GM12892 (cell line): ENCODE results near the gene THAP5. TPM values are rescaled to one million over a fixed set of nuclear protein-coding genes. Genes with fewer than 3 reads are reported as not detected.
A peak's percentile ranks its signal among the peaks of the same experiment; 100 is the strongest.

Source experiments
- DNase-seq: peaks from one replicate; pipeline ENCODE4 v3.0.0; 2011; ENCODE audit not compliant: insufficient read length
- FAIRE-seq: peaks from 2 replicates; lab custom pipeline; 2011; peaks lifted over from hg19 to GRCh38; lab: Jason Lieb, UNC
- POLR2A ChIP-seq: IDR thresholded peaks from 2 replicates; pipeline ENCODE4 v1.6.1; 2011; ENCODE audit warnings: low read depth, low read length, control low read depth
- POLR2AphosphoS5 ChIP-seq: IDR thresholded peaks from 2 replicates; pipeline ENCODE4 v1.6.1; 2011; ENCODE audit warnings: low read depth, low read length, control low read depth
- TAF1 ChIP-seq: IDR thresholded peaks from 2 replicates; pipeline ENCODE4 v1.6.1; 2011; ENCODE audit warnings: low read depth, mild to moderate bottlenecking, control low read depth, low read length, borderline replicate concordance
- polyA plus RNA-seq: library from polyadenylated mRNA; unstranded; fragments of >200 nt; gene quantifications from one replicate; pipeline ENCODE4 v1.2.1, GENCODE V29; 2012; ENCODE audit warnings: missing spikeins, inconsistent platforms; ENCODE audit not compliant: missing spikeins

THAP5 gene, protein sequence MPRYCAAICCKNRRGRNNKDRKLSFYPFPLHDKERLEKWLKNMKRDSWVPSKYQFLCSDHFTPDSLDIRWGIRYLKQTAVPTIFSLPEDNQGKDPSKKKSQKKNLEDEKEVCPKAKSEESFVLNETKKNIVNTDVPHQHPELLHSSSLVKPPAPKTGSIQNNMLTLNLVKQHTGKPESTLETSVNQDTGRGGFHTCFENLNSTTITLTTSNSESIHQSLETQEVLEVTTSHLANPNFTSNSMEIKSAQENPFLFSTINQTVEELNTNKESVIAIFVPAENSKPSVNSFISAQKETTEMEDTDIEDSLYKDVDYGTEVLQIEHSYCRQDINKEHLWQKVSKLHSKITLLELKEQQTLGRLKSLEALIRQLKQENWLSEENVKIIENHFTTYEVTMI
- 15.8 TPM for polyA plus RNA-seq

DNA sequence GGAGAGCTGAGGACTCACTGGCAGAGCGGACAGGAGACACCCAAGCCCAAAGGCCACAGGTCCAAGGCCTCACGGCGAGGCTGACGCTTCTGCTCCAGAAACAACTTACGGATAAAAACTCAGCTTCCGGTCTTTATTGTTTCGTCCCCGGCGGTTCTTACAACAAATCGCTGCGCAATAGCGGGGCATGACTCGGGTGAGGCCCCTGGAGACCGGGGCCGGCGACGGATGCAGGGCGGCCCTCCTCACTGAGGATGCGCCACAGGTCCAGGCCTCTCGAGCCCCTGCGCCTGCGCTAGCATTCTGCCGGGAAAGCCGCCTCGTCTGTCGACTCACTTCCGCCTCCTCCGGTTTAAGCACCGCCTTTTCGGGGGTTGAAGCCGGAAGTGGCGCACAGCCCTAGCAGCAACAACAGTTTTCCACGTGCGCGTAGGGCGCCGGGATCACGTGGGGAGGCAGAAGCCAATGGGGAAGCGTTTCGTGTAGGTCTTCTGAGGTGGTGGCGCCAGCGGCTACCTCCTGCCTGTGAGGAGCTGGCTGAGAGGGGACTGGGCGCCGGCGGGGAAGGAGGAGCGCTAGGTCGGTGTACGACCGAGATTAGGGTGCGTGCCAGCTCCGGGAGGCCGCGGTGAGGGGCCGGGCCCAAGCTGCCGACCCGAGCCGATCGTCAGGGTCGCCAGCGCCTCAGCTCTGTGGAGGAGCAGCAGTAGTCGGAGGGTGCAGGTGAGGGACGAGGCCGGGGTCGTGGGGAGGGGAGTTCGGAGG, at the start of gene THAP5, which contains the start of gene DNAJB9:
TSS of gene THAP5 (minus strand) at position 326 of the 765 bp plus-strand sequence. CDS start at position 189, 137 bp downstream.
TSS of gene DNAJB9 (plus strand) at position 494 of the 765 bp plus-strand sequence. CDS start 1,853 bp downstream, outside the sequence.
- TF ChIP-seq TAF1 (peak; percentile 78), POLR2AphosphoS5 (peak; percentile 71), POLR2A (peak; percentile 86)
- DNase-seq (peak; percentile 86), FAIRE-seq (peak; percentile 98)

DNA sequence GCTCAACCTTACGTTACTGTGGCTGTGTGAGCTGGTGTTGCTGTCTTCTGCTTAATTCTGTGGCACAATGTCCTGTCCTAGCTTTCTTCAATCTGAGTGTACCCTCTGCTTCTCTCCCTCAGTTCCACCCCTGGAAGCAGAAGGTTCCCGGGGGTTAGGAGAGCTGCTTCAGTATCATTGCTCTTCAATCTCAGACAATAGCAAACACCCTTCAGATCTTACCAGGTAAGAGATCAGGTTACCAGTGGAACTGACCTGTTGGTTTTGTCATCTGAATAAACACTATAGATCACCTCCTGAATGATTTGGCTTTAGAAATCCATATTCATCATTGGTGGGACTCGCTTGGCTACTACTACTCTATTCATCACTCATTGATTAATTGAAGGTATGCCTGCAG, 48.5 kb upstream of the THAP5 start:
- no peak for FAIRE-seq
- no peak for TF ChIP-seq TAF1
- TF ChIP-seq POLR2AphosphoS5, result no peak
- no peak for TF ChIP-seq POLR2A

DNA sequence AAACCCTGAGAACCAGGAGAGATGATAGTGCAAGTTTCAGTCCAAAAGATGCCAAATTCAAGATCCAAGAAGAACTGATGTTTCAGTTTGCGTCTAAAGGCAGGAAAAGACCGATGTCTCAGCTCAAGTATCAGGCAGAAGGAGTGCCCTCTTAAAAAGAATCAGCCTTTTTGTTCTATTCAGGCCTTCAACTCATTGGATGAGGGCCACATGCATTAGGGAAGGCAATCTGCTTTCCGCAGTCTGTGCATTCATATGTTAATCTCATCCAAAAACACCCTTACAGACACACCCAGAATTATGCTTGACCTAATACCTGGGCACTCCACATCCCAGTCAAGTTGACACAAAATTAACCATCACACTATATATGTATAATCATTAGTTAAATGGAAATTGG, 45.4 kb upstream of the THAP5 start:
- DNase-seq, result no peak
- no peak for TF ChIP-seq TAF1
- no peak for TF ChIP-seq POLR2AphosphoS5
- no peak for TF ChIP-seq POLR2A
- FAIRE-seq, result no peak

More for the DNA sequence above, 48.5 kb upstream of the THAP5 start:
- DNase-seq, result no peak

DNA sequence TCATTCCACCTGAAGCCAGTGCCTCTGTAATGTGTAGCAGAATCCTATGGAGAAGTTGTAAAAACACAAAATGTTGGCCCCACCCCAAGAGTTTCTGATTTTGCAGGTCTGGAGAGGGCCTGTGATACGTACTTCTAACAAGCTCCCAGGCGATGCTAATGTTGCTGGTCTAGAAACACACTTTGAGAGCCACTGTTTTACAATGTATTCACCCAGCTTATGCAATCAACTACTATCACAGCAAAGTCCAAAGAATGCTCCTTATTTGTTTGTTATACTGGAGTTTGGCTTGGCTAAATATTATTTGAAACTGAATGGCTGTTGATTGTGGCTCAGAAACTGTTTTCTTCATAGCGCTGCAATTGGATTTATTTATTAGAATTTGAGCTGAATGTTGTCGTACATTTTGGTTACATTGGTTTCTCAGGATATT, 44.5 kb upstream of the THAP5 start:
- no peak for DNase-seq
- FAIRE-seq, result no peak
- TF ChIP-seq TAF1, result no peak
- no peak for TF ChIP-seq POLR2A
- no peak for TF ChIP-seq POLR2AphosphoS5

DNA sequence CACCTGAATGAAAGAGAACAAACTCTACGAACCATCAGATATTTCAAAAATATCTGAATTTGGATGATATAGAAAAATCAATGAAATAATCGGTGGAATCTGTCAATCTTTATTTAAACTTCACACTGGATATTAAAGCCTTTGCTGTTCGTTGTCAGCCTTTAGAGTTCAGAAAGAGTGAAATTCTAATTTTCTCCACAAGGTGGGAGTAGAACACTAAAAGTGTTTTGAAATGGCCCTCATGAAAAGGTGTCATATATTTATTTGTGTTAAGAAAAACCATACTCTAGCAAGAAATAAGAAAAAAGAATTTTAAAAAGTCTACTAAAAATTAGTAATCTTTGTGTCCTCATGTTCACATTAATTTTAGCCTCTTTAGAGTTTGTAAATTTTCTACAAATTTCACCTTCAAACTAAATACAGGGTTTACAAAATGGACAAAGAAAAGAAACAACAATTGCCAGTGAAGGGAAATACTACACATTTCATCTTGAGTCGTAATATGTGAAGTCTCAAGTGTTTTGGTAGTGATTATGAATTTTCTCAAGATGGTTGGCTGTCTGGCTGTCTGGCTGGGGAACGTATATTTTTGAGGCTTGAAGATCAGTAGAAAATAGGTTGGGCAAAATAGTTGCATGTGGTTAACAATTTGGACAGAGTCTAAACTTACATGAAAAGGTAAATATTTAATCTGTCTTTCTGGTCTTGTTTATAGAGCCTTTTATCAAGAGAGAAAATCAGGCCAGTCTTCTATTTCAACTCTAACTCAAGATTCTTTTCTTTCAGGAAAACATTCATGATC, 43.8 kb upstream of the THAP5 start:
- no peak for FAIRE-seq
- DNase-seq, result no peak
- no peak for TF ChIP-seq POLR2A
- no peak for TF ChIP-seq POLR2AphosphoS5
- no peak for TF ChIP-seq TAF1

DNA sequence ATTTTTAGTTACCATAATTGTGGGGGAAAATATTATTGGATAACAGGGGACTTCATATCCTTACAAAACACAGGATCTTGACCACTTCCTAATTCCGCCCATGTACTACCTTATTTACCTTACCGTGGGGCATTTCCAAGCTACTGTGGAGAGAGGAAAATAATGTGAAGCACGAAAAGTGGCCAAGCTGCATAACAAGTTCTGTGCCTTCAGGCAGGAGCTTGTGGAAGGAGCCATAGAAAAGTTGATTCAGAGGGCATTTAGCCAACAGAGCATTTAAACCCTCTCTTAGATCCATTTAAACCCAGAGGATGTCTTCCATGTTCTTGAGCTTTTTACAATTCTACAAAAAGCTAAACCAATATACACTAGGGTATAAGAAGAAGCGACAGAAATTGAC, 41.8 kb upstream of the THAP5 start:
- TF ChIP-seq POLR2A (no peak), POLR2AphosphoS5 (no peak), TAF1 (no peak)
- FAIRE-seq (no peak), DNase-seq (no peak)

DNA sequence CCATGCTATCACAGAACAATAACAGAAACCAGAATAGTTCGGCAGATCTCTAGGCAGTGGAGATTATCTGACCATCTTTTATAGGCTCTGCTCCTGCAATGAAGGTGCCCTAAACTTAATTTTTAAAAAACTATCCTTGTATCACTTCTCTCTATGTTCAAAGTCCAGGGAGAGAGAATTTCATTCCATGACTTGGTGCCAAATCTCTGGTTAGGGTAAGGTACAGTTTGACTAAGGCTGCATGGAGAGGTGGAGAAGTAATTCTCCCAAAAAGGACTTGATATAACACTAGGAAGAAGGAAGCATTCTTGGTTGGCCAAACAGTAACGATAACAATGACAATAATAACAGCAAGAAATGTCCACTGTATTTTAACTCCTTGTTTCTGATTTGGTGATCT, 40.1 kb upstream of the THAP5 start:
- DNase-seq, result no peak
- FAIRE-seq, result no peak
- TF ChIP-seq POLR2AphosphoS5 (no peak), TAF1 (no peak), POLR2A (no peak)

DNA sequence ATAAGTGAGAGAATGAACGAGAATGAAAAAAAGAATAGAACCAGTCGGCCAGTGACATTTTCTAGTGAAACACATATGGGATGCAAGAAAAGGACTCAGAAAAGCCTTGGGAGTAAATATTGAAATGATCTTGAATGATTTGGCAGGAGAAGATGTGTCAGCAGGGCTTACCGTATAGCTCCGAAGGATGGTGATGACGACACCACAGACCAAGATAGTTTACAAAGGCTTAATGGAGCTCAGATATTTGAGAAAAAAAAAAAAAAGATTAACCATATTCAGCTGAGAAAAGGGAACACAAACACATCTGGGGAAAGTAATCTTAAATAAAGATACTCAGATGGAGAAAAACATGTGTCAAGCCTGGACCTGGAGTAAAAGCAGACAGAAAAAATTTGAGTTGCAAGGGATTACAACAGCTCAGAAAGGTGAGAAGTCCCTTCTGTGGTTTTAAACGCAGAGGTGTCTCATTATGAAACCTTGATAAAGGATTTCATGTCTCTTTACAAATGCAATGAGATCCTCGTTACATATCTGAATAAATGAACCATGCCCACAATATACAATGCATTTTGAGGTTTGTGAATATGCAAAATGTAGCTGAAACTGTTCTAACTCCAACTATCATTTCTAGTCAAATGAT, 36.2 kb upstream of the THAP5 start:
- FAIRE-seq (no peak), DNase-seq (no peak)
- no peak for TF ChIP-seq TAF1
- TF ChIP-seq POLR2AphosphoS5, result no peak
- no peak for TF ChIP-seq POLR2A

DNA sequence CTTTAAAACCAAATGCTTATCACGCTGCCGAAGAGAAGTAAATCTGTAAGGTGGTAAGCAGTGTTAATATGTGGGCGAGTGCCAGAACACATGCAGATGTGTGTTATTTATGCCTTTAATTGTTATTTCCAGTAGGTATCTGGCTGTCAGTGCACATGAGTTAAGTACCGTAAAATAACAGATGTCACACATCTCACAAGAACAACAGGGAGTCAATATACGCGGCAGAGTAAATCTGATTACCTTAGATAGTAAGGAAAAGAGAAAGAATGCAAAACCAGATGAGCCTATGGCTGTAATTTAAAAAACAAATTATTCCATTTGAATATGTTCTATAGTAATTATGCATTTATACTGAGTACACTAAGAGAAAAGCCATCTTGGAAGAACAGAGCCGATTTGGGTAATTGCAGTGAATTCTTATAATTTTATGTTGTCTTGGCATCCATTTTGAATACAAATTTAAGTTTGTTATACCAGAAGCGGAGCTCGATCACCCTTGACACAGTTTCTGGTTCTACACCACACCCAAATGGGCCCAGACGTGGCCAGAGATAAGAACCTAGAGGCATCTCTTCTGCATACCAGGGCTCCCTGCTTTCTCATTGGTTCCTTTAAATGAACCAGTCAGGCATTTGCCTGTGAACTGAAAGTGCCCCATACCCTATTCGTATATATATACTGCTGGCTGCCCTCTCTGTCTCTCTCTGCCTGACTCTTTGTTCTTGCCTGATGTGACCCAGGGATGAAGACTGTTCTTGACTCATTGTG, 35.0 kb upstream of the THAP5 start:
- DNase-seq (no peak), FAIRE-seq (no peak)
- TF ChIP-seq TAF1 (no peak), POLR2A (no peak), POLR2AphosphoS5 (no peak)

DNA sequence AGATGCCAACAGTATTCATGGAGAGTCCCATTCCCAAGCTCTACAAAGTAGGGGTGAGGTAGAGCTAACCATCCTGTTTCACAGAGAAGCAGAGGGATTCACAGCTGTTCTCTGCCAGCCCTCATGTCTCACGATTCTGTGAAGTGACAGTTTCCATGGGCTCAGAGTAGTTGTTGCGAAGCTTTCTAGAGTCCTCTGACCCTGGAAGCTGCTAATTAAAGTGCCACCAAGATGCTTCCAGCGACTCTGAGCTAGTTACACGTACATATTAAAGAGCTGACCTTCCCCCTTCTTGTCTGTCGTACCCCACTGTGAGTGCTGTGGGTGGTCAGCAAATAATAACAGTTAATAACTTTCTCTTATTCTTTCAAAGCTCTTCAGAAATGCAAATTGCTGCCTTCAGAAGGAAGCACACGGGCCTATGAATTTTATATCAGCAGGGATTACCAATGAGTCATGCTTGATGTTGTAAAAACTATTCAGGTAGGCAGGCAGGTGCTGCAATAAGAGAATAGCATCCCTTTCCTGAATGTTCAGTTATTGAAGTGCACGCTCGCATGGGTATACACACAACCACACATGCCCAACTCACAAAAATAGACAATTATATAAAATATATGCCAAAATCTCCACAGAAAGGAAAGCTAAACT, 34.3 kb upstream of the THAP5 start:
- FAIRE-seq (no peak), DNase-seq (no peak)
- TF ChIP-seq TAF1 (no peak), POLR2A (no peak), POLR2AphosphoS5 (no peak)
